Hypothalamus (tissue), 51 donors: ENCODE results near the gene ALDH5A1.
A peak's percentile ranks its signal among the peaks of the same experiment; 100 is the strongest.

Source experiments
- DNase-seq, 51 donors: peaks; one replicate each; lab custom pipeline; 2025; lab: John Stamatoyannopoulos, UW

ALDH5A1 gene

DNA sequence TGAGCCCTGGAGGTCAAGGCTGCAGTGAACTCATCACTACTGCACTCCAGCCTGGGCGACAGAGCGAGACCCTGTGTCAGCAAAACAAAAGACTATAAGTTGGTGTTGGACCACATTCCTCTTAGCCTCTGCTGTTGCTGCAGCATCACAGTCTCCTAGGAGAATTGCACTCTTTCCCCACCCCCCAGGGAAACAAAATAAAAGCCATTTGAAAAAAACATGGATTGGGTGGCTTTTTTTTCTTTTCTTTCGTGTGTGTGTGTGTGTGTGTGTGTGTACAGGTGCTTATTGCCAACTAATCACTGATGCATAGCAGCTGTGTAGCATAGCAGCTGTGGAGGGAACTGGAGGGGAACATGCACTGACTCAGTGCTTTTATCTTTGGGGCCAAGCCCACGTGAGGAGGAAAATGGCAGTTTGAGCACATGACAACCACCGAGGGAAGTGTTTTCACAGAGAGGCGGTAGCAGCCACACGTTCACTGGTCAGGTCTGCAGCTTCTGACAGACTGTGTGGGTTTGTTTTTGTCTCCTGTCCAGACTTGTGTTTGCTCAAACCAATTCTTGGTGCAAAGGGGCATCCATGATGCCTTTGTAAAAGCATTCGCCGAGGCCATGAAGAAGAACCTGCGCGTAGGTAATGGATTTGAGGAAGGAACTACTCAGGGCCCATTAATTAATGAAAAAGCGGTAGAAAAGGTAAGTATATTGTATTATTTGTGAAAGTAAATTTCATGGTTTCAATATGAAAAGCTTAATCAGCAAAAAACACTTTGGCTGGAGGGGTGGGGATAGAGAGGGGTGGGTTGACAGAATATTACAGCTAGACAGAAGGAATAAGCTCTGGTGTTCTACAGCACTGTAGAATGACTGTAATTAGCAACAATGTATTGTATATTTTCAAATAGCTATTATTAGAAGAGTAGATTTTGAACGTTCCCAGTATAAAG is 27.7 kb downstream of the ALDH5A1 start:
- peak in 2 of 51 donors; percentile 23 to 45 for DNase-seq

DNA sequence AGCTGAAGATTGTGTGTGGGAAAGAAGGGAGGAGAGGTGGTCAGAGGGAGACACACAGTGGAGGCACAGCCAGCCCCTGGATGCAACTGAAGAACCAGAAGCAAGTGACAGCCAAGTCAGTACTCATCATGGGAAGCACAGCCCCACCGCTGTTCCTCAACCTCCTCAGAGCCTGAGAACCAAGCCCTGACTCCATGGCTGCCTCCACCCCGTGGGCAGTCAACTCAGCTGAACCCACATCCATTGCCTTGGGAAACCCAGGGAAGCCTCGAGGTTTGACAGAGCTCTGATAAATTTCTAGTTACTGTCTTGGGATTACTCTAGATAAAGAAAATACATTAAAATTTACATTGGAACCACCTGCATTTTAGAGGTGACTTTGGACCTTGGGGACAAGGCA is 29.6 kb downstream of the ALDH5A1 start:
- DNase-seq: no peak

DNA sequence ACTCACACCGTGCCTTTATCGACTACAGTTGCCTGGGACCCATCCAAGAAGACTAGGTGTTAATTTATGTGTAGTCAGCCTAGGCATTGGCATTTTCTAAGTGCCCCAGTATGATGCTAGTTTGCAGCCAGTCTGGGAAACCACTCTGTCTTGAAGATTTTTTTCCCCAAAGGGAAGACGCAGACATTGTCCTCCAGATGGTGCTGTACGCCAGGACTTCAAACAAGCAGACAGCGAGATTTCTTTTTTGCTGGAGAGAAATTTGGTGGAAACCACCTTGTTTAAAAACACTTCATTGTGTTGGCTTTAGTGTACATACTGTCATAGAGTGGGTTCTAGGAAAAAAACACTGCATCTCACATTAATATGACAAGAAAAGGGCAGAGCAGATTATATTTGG is 30.0 kb downstream of the ALDH5A1 start:
- peak in 3 of 51 donors; percentile 3 to 12 (median 3) for DNase-seq

DNA sequence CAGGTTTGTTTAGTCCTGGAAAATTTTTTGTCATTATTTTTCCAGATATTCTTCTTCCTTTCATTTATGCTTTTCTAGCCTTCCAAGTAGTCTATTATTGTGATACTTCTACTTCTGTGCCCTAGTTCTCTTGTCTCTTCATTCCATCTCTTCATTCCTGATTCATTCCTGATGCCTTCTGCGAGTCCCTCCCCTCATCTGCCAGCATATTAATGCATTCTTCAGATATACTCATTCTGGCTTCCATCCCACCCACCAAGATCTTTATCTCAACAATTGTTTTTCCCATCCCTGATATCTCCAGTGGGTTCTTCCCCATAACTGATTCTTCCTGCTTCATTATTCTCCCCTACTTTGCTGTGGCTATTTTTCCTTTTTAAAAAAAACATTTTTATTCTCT is 35.2 kb downstream of the ALDH5A1 start:
- no peak for DNase-seq

DNA sequence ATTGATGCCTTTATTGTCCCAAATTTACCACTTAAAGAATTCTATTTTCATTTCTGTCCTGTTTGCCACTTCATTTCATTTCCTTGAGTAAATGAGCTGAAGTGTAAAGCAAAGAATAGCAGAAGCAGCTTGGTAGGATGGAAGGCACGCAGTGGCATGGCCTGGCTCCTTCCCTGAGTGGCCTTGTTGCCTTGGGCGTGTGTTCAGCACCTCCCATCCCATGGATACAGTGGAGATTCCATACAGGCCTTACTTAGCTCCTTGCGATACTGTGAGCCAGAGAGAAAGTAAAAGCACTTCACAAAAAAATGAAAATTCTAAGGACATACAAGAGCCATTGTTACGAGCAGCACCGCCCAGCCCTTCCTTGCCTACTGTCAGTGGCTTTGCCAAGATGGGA is 39.6 kb downstream of the ALDH5A1 start:
- DNase-seq: no peak

DNA sequence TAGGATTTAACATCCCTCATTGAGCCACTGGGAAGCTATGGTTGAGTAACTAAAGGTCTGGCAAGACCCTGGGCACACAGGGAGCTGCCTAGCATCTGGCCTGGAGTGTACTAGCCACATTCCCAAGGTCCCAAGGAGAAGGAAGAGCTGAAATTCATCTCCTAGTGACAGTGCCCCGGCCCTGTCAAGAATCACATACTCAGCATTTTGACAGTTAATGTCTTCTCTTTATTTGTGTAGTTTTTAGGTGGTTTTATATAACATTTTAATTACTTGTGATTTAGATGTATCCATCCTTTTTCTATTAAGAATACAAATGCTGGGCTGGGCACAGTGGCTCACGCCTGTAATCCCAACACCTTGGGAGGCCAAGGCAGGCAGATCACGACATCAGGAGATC is 40.4 kb downstream of the ALDH5A1 start:
- no peak for DNase-seq

DNA sequence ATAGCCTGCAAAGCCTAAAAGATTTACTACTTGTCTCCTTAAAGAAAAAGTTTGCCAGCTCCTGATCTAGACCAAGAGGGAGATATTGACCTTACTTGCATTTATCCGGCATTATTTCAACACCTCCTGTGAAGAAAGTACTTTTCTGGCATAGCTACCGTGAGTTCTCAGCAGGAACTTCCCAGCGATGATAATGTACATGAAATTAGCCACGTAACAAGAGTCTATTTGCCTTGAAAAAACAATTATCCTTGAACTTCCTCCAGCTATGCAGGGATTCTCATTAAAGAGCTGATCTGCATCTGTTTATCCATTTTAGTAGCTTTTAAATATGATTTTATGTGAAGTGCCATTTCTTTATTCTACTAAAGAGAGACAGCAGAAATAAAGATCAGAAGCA is 41.7 kb downstream of the ALDH5A1 start:
- no peak for DNase-seq

DNA sequence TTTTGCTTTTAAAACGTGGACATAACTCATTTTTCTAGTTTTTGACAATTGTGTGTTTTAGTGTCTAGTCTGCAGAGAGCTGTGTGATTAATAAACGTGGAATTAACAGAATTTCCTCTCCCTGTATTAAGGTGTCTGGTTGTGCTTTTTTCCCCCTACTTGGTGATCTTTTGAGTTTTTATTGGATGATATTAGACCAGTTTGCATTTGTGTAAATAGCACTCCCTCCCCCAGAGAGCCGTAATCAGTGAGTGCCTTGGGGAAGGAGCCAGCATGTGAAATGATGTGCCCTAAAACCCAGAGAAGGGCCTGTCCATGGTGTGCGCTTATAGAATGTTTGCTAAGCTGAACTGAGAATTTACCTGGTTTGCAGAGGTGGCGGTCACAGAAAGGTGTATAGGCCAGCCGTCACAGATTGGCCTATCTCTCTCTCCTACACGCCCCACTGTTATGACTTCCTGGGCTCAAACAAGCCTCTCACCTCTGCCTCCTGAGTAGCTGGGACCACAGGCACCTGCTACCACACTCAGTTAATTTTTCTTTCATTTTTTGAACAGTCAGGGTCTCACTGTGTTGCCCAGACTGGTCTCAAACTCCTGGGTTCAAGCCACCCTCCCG is 42.4 kb downstream of the ALDH5A1 start:
- DNase-seq: no peak

DNA sequence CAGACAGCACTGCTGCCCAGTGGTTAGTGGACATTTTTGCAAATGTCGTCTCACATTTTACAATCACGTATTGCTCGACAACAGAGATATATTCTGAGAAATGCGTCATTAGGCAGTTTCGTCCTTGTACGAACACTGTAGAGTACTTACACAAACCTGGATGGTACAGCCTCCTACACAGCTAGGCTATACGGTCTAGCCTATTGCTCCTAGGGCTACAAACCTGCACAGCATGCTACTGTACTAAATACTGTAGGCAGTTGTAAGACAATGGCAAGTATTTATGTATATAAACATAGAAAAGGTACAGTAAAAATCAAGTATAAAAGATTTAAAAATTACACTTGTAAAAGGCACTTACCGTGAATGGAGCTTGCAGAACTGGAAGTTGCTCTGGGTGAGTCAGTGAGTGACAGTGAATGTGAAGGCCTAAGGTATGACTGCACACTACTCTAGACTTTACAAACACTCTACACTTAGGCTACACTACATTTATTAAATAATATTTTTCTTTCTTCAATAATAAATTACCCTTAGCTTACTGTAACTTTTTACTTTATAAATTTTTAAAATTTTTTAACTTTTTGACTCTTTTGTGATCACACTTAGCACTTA is 43.1 kb downstream of the ALDH5A1 start:
- DNase-seq: no peak

DNA sequence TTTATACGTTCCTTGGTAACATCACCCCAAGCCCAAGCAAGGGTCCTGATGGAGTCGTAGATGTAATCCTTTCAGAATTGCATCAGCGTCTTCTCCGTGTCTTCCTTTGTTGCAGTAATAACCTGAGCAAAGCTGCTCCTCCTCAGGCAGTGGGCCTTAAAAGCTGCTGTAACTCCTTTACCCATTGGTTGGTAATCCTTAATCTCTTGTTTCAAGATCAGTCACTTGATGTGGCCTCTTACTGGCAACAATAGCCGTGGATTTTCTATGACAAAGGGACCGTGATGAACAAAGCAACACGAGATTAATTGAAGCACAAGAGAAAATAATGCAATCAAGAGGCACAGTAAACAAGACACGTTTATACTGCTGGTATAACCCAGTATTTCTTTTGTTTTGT is 44.6 kb downstream of the ALDH5A1 start:
- DNase-seq: no peak

DNA sequence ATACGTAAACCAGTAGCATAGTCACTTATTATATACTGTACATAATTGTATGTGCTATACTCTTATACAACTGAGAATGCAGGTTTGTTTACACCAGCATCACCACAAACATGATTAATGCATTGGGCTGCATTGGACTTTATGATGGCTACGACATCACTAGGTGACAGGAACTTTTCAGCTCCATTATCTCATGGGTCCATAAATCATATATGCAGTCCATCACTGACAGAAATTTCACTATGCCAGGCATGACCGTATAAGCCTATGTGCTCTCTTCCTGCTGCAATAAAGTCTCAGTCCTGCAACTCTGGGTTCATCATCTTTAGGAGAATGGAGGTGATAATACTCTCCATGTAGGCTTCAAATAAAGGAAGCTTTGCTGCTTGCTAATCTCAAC is 45.4 kb downstream of the ALDH5A1 start:
- no peak for DNase-seq

DNA sequence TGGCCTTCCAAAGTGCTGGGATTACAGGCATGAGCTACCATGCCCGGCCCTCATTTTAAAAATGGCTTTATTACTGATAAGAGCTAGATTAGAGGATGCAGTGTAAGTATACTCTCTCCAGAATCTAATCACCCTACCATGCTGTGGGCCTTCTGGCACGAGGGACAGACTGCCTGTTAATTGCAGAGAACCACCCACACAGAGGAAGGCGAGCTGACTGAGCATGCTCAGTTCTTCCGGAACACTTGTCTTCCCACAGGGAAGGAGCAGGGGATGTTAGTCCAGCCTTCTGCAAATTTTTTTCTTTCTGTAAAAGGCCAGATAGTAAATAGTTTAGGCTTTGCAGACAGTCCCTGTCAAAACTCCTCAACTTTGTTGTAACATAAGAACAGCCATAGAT is 48.9 kb downstream of the ALDH5A1 start:
- peak in 1 of 51 donors; percentile 4 for DNase-seq

DNA sequence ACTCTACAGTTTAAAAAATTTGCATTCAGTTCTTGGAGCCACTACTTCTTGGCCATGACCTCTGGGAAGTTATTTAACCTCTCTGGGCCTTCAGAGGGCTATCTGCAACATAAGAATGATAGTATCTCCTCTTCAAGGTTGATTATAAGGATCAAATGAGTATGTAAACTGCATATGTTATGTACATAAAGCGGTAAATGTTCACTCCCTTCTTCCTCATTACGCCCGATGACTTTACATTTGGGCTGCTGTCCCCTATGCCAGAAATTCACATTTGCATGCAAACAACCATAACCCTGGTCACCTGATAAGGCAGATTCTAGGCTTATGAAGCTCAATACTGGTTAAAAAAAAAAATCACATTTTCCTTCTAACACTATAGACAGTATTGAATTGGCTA is 50.4 kb downstream of the ALDH5A1 start:
- no peak for DNase-seq

DNA sequence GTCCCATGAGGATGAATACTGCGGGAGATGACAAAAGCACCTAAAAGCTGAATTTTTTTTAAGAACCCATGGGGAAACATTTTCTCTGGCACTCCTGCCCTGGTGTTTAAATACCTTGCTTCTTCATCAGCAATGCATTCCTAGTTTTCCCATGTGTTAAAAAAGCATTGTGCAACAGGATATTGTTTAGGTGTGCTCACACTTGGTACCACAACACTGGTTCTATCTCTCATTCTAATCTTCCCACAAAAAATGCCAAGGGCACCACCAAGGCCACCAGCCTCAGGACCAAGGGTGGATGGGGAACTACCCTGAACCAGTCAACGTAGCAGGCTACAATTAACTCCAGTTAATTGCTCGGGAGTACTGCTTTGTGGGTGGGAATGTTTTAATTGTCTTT is 50.9 kb downstream of the ALDH5A1 start:
- DNase-seq: no peak

DNA sequence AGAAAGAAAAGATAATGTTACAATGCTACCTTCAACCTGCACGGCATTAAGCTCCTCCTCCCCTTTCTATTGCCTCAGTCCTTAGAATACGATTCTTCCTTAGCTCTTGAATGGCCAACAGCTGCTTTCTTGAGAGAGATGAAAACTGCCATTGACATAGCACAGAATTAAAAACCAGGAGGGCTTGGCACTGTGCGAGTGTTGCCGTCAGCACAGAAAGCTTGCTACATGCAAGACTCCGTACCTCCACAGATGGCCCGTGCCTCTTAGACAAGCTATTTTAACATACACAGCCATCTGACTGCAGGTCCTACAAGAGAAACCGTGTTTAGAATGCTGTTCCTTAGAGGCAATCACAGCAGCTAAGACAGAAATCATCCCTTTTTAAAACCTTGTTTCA is 51.7 kb downstream of the ALDH5A1 start:
- no peak for DNase-seq

DNA sequence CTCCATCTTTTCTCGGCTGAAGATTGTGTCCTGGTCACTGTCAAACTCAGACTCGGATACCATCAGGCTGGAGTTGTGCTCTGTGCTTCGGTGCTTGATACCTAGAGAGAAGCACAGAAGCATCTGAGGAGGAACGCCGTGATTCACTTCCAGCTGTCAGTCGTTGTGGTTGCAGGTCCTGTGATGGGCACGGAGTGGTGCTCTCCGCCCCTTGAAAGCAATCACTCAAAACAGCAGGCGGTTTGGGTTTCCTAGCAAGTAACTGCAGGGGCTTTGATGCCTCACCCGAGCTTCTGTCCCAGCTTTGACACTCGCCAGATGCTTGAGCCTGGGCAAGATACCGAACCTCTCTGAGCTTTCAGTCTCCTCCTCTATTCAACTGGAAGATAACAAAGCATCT is 52.5 kb downstream of the ALDH5A1 start:
- no peak for DNase-seq

DNA sequence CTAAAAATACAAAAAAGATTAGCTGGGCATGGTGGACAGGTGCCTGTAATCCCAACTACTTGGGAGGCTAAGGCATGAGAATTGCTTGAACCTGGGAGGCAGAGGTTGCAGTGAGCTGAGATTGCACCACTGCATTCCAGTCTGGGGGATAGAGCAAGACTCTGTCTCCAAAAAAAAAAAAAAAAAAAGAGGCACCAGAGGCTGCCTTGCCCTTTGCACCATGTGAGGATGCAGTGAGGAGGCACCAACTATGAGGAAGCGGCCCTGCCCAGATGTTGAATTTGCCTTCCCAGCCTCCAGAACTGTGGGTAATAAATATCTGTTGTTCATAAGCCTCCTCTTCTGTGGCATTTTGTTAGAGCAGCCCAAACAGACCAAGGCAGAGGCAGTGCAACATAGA is 54.4 kb downstream of the ALDH5A1 start:
- DNase-seq: no peak

DNA sequence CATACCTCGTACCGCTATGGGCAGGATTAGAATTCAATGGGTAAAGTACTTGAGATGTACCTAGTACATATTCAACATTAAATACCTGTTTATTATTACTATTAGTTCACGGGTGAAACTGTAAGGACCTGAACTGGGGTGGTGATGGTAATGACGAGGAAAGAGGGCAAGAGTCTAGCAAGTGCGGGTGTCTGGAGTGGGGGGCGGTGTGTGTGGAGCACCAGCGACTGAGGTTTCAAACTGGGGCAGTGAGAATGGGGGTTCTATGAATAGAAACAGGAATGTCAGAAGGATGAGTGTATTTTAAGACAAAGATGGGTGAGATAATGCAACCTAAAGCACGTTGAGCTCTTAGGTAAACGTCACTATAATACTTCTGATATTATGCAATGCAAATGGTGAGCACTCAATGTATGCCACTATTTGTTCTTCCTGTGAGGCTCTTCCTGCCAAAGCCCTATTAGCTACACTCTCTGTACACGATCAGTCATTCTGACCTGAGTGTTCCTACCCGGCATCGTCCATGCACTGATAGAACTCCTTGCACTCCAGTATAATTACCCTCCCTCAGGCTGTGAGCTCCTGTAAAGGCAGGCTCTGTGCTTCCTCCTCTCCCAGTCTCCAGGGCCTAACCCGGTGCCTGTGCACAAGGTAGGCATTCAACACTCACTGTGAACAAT is 55.0 kb downstream of the ALDH5A1 start:
- DNase-seq: no peak

DNA sequence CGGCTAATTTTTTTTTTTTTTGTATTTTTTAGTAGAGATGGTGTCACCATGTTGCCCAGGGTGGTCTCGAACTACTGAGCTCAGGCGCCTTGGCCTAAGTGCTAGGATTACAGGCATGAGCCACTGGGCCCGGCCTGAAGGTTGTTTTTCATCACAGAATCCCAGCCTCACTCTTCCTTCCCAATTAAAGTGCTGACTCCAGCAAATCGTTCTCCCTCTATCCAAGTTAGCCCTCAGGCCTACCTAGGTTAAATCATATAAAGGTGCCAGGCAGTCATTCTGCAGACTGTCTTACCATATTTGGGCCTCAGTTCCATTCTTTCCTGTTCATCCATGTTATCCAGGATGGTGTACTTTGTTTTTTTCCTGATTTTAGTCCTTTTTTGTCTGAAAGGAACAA is 56.4 kb downstream of the ALDH5A1 start:
- no peak for DNase-seq

DNA sequence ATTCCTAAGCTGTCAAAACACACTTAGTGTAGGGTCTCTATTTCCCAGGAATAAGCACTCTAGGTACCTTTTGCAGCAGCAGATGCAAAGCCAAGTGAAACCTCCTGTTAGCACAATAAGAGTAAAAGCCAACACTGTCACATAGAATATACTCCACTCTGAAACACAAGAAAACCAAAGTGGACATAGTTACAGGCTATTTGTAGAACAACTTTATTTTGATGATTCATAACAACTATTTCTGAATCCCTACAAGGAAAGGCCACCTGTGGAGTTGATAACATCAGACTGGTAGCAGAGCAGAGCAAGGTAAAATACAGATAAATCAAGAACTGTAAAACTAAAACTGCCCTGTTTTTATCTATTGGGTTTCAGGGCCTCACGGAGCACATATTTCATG is 59.7 kb downstream of the ALDH5A1 start:
- no peak for DNase-seq

DNA sequence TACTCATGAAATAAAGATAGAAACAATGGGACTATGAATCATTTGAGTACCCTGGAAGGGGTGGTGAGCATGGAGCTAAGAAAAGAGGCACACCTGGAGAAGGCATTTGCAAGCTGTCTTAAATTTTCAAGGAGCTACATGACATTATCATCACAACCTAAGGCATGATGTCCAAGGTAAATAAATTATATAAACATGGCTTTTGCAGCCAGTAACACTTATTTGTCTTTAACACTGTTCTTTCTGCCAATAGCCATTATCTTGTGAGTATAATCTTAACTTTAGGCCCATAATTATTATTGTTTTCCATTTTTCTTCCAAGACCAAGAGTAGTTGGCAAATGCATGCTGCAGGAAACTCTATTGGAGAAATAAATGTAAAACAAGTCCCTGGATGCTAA is 63.7 kb downstream of the ALDH5A1 start:
- no peak for DNase-seq
